Measurements from ENCODE around the gene HDGF.

DNA sequence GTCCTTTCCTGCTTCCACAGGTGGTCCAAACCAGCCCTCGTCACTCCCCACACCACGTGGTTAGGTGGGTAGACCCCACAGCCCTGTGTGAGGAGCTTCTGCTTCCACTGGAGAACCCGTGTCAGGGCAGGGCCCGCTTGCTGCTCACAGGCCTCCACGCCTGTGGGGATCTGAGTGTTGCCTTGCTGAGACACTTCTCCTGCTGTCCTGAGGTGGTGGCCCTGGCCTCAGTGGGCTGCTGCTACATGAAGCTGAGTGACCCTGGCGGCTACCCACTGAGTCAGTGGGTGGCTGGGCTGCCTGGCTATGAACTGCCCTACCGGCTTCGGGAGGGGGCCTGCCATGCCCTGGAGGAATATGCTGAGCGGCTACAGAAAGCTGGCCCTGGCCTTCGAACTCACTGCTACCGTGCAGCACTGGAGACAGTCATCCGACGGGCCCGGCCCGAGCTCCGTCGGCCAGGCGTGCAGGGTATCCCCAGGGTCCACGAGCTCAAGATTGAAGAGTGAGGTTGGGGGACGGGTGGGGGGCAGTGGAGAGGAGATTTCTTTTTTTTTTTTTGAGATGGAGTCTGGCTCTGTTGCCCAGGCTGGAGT lies 17.4 kb downstream of the HDGF start:
- TF ChIP-seq, protein P1, sequence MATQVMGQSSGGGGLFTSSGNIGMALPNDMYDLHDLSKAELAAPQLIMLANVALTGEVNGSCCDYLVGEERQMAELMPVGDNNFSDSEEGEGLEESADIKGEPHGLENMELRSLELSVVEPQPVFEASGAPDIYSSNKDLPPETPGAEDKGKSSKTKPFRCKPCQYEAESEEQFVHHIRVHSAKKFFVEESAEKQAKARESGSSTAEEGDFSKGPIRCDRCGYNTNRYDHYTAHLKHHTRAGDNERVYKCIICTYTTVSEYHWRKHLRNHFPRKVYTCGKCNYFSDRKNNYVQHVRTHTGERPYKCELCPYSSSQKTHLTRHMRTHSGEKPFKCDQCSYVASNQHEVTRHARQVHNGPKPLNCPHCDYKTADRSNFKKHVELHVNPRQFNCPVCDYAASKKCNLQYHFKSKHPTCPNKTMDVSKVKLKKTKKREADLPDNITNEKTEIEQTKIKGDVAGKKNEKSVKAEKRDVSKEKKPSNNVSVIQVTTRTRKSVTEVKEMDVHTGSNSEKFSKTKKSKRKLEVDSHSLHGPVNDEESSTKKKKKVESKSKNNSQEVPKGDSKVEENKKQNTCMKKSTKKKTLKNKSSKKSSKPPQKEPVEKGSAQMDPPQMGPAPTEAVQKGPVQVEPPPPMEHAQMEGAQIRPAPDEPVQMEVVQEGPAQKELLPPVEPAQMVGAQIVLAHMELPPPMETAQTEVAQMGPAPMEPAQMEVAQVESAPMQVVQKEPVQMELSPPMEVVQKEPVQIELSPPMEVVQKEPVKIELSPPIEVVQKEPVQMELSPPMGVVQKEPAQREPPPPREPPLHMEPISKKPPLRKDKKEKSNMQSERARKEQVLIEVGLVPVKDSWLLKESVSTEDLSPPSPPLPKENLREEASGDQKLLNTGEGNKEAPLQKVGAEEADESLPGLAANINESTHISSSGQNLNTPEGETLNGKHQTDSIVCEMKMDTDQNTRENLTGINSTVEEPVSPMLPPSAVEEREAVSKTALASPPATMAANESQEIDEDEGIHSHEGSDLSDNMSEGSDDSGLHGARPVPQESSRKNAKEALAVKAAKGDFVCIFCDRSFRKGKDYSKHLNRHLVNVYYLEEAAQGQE (IDR thresholded peaks at IDR 0.05; ENCODE audit: unreplicated experiment): no peak
- TF ChIP-seq, protein P2, sequence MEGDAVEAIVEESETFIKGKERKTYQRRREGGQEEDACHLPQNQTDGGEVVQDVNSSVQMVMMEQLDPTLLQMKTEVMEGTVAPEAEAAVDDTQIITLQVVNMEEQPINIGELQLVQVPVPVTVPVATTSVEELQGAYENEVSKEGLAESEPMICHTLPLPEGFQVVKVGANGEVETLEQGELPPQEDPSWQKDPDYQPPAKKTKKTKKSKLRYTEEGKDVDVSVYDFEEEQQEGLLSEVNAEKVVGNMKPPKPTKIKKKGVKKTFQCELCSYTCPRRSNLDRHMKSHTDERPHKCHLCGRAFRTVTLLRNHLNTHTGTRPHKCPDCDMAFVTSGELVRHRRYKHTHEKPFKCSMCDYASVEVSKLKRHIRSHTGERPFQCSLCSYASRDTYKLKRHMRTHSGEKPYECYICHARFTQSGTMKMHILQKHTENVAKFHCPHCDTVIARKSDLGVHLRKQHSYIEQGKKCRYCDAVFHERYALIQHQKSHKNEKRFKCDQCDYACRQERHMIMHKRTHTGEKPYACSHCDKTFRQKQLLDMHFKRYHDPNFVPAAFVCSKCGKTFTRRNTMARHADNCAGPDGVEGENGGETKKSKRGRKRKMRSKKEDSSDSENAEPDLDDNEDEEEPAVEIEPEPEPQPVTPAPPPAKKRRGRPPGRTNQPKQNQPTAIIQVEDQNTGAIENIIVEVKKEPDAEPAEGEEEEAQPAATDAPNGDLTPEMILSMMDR (conservative IDR thresholded peaks at IDR 0.05; ENCODE audit: low read depth in 2 of 2): no peak
- no peak for TF ChIP-seq POLR2AphosphoS5 (IDR thresholded peaks at IDR 0.05; ENCODE audit: low read depth)
- TF ChIP-seq, protein P3, sequence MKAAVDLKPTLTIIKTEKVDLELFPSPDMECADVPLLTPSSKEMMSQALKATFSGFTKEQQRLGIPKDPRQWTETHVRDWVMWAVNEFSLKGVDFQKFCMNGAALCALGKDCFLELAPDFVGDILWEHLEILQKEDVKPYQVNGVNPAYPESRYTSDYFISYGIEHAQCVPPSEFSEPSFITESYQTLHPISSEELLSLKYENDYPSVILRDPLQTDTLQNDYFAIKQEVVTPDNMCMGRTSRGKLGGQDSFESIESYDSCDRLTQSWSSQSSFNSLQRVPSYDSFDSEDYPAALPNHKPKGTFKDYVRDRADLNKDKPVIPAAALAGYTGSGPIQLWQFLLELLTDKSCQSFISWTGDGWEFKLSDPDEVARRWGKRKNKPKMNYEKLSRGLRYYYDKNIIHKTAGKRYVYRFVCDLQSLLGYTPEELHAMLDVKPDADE (IDR thresholded peaks at IDR 0.05): no peak
- TF ChIP-seq CREB1 (CRISPR knock-in tag; IDR thresholded peaks at IDR 0.05; ENCODE audit: low read depth): no peak
- no peak for TF ChIP-seq EZH2 (IDR thresholded peaks at IDR 0.05; ENCODE audit: low read depth, unreplicated experiment)
- TF ChIP-seq, protein P4, sequence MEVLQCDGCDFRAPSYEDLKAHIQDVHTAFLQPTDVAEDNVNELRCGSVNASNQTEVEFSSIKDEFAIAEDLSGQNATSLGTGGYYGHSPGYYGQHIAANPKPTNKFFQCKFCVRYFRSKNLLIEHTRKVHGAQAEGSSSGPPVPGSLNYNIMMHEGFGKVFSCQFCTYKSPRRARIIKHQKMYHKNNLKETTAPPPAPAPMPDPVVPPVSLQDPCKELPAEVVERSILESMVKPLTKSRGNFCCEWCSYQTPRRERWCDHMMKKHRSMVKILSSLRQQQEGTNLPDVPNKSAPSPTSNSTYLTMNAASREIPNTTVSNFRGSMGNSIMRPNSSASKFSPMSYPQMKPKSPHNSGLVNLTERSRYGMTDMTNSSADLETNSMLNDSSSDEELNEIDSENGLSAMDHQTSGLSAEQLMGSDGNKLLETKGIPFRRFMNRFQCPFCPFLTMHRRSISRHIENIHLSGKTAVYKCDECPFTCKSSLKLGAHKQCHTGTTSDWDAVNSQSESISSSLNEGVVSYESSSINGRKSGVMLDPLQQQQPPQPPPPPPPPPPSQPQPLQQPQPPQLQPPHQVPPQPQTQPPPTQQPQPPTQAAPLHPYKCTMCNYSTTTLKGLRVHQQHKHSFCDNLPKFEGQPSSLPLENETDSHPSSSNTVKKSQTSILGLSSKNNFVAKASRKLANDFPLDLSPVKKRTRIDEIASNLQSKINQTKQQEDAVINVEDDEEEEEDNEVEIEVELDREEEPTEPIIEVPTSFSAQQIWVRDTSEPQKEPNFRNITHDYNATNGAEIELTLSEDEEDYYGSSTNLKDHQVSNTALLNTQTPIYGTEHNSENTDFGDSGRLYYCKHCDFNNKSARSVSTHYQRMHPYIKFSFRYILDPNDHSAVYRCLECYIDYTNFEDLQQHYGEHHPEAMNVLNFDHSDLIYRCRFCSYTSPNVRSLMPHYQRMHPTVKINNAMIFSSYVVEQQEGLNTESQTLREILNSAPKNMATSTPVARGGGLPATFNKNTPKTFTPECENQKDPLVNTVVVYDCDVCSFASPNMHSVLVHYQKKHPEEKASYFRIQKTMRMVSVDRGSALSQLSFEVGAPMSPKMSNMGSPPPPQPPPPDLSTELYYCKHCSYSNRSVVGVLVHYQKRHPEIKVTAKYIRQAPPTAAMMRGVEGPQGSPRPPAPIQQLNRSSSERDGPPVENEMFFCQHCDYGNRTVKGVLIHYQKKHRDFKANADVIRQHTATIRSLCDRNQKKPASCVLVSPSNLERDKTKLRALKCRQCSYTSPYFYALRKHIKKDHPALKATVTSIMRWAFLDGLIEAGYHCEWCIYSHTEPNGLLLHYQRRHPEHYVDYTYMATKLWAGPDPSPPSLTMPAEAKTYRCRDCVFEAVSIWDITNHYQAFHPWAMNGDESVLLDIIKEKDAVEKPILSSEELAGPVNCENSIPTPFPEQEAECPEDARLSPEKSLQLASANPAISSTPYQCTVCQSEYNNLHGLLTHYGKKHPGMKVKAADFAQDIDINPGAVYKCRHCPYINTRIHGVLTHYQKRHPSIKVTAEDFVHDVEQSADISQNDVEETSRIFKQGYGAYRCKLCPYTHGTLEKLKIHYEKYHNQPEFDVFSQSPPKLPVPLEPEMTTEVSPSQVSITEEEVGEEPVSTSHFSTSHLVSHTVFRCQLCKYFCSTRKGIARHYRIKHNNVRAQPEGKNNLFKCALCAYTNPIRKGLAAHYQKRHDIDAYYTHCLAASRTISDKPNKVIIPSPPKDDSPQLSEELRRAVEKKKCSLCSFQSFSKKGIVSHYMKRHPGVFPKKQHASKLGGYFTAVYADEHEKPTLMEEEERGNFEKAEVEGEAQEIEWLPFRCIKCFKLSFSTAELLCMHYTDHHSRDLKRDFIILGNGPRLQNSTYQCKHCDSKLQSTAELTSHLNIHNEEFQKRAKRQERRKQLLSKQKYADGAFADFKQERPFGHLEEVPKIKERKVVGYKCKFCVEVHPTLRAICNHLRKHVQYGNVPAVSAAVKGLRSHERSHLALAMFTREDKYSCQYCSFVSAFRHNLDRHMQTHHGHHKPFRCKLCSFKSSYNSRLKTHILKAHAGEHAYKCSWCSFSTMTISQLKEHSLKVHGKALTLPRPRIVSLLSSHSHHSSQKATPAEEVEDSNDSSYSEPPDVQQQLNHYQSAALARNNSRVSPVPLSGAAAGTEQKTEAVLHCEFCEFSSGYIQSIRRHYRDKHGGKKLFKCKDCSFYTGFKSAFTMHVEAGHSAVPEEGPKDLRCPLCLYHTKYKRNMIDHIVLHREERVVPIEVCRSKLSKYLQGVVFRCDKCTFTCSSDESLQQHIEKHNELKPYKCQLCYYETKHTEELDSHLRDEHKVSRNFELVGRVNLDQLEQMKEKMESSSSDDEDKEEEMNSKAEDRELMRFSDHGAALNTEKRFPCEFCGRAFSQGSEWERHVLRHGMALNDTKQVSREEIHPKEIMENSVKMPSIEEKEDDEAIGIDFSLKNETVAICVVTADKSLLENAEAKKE (CRISPR knock-in tag; IDR thresholded peaks at IDR 0.05): no peak

All from GM23338 (cell line).